AG10803 (cell line): ENCODE measurements around the gene SWI5.

Experiments
- DNase-seq: peaks from one replicate; pipeline ENCODE4 v3.0.0; 2010; ENCODE audit warnings: low read depth
- H3K4me3 ChIP-seq: 2 replicates; pipeline ENCODE4 v1.5.1; 2011; ENCODE audit warnings: mild to moderate bottlenecking, low read length, control low read depth
- TF ChIP-seq, protein P1 (sequence below): conservative IDR thresholded peaks from 2 replicates; pipeline ENCODE4 v1.5.1; 2011; ENCODE audit warnings: mild to moderate bottlenecking, low read length, control low read depth, inconsistent platforms

Gene SWI5

DNA sequence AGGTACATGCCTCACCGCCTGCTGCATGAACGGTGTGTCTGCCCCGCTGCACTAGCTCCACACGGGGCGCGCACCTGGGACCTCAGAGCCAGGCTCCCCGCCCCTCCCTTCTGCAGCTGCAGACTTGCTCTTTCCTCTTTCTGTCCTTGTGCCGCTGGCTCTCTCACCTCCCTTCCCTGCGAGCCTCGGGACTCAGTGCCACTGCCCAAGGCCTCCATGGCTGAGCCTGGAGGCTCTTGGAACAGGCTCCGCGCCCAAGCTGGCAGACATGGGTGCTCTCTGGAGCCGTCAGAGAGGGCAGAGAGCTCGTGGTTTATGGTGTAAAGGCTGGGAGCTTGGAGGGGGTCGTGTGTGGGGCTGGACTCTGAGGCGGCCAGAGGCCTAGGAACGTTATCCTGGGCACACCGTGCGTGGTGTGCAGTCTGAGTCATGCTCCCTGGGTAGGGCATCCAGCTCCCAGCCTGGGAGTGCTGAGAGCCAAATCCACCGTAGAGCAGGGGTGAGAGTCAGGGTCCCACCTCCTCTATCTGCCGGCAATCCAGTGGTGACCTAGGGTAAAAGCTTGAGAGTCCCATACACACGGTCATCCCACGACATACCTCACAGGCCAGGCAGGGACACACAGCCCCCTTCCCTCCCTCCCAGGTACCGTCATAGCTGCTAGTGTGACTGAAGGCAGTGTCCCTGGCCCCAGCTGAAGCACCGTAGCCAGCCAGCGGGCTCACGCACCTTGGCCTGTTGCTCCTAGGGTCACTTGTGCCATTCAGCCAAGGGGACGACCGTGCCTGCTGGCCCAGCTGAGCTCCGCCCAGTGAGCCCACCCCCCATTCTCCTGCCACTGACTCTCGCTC is 22.7 kb upstream of the SWI5 start:
- TF ChIP-seq, protein P1, sequence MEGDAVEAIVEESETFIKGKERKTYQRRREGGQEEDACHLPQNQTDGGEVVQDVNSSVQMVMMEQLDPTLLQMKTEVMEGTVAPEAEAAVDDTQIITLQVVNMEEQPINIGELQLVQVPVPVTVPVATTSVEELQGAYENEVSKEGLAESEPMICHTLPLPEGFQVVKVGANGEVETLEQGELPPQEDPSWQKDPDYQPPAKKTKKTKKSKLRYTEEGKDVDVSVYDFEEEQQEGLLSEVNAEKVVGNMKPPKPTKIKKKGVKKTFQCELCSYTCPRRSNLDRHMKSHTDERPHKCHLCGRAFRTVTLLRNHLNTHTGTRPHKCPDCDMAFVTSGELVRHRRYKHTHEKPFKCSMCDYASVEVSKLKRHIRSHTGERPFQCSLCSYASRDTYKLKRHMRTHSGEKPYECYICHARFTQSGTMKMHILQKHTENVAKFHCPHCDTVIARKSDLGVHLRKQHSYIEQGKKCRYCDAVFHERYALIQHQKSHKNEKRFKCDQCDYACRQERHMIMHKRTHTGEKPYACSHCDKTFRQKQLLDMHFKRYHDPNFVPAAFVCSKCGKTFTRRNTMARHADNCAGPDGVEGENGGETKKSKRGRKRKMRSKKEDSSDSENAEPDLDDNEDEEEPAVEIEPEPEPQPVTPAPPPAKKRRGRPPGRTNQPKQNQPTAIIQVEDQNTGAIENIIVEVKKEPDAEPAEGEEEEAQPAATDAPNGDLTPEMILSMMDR = no peak

DNA sequence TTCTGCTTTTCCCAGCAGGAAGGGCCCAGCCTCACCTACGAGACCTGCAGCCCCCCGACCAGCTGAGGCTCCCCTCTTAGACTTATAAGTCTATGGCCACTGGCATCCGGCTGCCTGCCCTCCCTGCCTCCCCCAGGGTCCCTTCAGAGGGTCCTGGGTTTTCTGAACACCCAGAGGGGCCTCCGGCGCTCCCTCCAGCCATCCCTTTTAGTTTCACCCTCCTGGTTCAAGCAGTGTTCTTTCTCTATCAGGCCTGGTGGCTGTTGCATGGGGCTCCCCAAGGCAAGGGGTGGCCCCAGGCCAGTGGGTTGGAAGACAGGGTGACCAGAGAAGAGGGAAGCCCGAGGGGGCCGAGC is 22.1 kb upstream of the SWI5 start:
- no peak for DNase-seq
- TF ChIP-seq, protein P1 = no peak
- H3K4me3 ChIP-seq = no peak overlapping the region

More for the DNA sequence above, 22.7 kb upstream of the SWI5 start:
- DNase-seq = no peak
- no peak overlapping the region for H3K4me3 ChIP-seq

DNA sequence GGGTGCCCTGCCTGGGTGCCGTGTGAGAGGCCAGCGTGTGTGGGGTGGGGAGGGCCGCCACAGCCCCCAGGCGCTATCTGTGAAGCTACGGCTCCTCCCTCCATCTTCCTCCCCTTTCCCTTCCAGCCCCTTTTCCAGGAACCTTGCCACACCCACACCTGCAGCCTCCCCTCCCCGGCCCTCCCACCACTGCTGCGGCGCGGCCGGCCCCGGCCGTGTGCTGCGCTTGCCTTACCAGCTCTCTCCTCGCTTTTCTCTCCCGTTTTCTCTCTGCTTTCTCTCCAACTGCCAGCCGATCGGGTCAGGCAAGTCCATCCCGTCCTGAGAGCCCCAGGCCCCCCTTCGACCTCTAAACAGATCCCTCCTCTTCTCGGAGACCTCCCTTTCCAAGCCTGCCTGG is 21.7 kb upstream of the SWI5 start:
- no peak for DNase-seq
- no peak overlapping the region for H3K4me3 ChIP-seq
- TF ChIP-seq, protein P1 = no peak

DNA sequence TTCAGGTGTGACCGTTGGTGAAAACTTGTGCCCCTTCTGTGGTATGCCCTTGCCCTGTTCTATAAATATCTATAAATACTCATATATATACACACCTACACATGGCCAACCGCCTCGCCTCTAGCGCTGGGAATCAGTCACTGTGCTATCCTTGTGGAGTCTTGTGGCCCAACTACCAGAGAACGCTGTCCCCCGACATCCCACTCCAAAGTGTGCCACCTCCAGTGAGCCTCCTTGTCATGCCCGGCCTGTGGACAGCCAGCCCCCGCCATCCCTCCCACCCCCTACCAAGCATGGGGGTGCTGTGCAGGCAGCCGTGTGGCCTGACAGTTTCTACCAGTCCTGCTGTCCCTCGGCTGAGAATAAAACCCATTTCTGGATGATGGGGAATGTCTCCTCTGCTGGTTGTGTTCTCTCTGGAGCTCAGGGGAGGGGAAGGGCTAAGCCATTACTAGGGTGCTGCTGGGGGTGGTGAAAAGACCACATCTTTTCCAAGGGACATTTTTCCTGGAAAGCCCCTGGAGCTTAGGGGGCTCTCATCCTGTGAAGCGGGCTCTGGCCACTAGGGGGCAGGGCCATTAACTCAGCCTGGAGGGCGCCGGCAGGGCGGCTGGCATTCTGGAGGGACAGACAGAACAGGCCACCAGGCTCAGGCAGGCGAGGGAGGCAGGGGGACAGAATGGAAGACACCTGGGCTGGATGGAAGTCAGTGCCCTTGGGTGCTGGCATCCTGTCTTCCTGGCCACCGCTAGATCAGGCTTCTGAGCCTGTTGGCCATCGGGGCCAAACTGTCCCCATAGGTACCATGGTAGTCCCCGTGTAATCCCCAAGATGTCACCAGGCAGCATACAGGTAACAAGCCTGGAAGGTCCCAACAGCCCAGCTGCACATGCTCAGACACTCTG is 21.0 kb upstream of the SWI5 start:
- DNase-seq = peak; percentile 51
- H3K4me3 ChIP-seq = no peak overlapping the region
- TF ChIP-seq, protein P1 = peak; percentile 85

DNA sequence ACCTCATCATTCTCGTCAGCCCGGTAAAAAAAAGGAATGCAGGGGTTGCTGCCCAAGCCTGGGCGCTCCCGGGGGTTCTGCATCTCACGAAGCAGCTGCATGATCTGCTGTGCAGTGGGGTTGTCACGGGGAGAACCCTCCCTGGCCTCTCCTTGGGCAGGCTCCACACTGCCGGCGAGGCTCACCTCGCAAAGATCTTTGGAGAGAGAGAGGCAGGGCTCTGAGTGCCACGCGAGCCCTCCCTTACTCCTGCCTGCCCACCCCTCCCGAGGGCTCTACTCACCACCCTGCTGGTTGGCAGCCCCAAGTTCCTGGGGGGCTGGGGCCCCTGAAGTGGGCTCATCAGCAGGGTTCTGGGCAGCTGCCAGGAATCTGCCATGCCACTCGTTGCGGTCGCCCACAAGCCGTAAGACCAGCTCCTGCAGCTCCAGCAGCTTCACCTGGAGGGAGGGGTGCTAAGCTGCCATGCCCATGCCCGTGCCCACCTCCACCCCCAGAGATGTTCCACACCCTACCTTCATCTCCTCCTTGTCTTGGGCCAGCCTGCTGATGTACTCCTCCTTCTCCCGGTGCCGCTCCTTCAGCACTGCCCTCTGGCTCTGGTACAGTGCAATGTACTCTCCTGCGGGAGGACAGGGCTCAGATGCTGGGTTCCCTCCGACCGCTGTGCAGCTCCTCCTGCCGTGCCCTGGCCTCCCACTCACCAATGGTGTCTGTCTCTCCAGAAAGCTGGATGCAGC is 18.8 kb upstream of the SWI5 start:
- no peak for DNase-seq
- H3K4me3 ChIP-seq = no peak overlapping the region
- TF ChIP-seq, protein P1 = no peak

DNA sequence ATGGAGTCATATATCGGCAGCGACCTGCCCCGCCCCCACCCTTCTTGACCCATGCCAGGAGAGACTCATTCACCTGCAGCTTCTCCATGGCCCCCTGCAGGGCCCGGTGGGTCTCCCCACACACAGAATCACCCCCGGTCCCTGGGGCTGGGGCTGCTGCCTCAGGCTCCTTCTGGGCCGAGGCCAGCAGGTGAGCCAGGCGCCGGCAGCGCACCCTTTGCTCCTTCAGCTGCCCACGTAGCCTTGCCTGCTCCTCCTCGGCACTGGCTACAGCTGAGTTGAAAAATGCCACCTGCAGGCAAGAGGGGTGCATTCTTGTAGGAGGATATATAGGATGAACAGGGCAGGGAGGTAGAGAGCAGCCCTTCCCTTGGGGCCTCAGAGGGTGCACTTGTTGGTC is 18.2 kb upstream of the SWI5 start:
- DNase-seq = no peak
- TF ChIP-seq, protein P1 = no peak
- H3K4me3 ChIP-seq = no peak overlapping the region
